Breast epithelium (tissue), 3 donors: ENCODE measurements around the gene KISS1.

Experiments
- CTCF ChIP-seq, 3 donors: fragments of 450-650 bp; IDR thresholded peaks; one replicate each; pipeline ENCODE4 v1.5.1; 2016 to 2017; ENCODE audit warnings: antibody characterized with exemption in 3 of 3, mild to moderate bottlenecking in 3 of 3, moderate library complexity in 3 of 3
- POLR2A ChIP-seq: fragments of 450-650 bp; IDR thresholded peaks from one replicate; pipeline ENCODE4 v1.6.1; 2016; ENCODE audit warnings: antibody characterized with exemption, mild to moderate bottlenecking, moderate library complexity
- POLR2AphosphoS5 ChIP-seq, 3 donors: sonication (generic); formaldehyde crosslinking; IDR thresholded peaks; one replicate each; pipeline ENCODE4 v1.6.1; 2017; ENCODE audit warnings: antibody characterized with exemption in 3 of 3

DNA sequence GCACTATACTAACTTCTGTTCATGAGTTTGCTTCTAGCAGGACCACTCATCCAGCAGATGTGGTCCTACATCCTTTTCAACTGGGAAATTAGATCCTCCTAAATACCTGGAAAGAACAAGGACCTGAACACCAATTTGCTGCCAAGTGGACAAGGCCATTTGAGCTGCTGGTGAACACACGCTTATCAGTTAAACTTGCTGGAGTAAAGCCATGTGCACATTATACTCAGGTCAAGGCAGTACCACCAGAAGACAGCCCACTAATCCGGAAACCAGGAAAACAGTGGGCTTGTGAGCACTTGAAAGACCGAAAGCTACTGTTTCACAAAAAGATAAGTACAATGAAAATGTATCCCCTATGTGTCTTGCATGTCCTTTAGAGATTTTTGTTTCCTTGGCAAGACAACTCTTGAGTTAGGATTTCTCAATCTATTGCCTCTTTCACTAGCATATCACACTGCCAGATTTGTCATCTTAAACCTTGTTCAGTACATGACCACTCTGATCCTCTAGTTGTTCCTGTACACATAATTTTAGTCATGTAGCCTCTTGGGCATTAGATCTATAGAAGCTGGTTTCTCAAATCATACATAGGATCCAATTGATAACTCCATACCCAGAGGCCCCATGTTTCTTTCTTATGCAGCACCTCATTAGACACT, 25.7 kb downstream of the KISS1 start:
- TF ChIP-seq CTCF (IDR thresholded peaks at IDR 0.05), result no peak
- no peak for TF ChIP-seq POLR2AphosphoS5 (IDR thresholded peaks at IDR 0.05)
- TF ChIP-seq POLR2A, result no peak
